Measurements from ENCODE around the gene NMNAT3.

NMNAT3 gene

DNA sequence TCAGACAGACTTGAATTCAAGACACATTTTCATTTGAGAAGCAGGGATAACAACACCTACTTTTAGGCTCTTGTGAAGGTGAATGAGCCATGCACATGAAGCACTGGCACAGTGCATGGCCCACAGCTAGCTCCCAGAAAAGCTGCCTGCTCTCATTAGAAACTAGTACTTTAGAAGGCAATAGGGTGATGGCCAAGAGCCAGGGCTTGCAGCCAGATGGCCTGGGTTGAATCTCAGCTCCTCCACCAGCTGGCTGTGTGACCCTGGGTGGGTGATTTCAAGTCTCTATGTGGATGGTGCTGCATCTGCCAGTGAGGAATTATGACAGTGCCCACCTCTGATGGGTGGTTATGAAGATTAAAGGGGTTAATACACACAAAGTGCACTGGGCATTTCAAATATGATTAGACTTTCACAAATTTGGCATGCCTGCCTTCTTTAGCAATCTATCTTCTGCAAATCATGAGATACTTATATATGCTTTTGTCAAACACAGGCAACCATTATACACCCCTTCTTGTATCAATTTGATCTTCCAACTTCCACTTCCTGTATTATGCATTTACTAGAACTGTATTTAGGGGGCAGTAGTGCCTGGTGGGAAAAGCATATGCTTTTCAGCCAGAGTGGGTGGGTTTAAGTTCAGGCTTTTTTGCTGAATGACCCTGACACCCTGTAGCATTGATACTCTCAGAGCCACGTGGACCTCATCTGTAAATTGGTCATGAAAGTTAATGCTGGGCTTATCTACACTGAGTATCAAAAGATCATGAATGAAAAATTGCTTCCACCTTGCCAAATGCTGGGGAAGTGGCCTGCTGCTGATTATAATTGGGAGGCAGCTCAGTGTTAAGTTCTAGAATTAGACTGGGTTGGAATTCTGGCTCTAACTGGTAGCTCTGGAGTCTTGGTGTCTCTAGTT, 103.5 kb downstream of the NMNAT3 start:
- TF ChIP-seq, protein P1, sequence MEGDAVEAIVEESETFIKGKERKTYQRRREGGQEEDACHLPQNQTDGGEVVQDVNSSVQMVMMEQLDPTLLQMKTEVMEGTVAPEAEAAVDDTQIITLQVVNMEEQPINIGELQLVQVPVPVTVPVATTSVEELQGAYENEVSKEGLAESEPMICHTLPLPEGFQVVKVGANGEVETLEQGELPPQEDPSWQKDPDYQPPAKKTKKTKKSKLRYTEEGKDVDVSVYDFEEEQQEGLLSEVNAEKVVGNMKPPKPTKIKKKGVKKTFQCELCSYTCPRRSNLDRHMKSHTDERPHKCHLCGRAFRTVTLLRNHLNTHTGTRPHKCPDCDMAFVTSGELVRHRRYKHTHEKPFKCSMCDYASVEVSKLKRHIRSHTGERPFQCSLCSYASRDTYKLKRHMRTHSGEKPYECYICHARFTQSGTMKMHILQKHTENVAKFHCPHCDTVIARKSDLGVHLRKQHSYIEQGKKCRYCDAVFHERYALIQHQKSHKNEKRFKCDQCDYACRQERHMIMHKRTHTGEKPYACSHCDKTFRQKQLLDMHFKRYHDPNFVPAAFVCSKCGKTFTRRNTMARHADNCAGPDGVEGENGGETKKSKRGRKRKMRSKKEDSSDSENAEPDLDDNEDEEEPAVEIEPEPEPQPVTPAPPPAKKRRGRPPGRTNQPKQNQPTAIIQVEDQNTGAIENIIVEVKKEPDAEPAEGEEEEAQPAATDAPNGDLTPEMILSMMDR (conservative IDR thresholded peaks at IDR 0.05; ENCODE audit: low read depth), result no peak
- POLR2A ChIA-PET (ENCODE audit: low non-redundant PET), result no interaction called here
- no peak for DNase-seq (ENCODE audit: low spot score)
- CTCF ChIA-PET, result interaction anchor here (0.5 kb wide), 1 partner anchor 67 kb away, joined by 5 read pairs; no protein-coding TSS in a partner anchor
- H3K27ac ChIP-seq, result no peak overlapping the region

DNA sequence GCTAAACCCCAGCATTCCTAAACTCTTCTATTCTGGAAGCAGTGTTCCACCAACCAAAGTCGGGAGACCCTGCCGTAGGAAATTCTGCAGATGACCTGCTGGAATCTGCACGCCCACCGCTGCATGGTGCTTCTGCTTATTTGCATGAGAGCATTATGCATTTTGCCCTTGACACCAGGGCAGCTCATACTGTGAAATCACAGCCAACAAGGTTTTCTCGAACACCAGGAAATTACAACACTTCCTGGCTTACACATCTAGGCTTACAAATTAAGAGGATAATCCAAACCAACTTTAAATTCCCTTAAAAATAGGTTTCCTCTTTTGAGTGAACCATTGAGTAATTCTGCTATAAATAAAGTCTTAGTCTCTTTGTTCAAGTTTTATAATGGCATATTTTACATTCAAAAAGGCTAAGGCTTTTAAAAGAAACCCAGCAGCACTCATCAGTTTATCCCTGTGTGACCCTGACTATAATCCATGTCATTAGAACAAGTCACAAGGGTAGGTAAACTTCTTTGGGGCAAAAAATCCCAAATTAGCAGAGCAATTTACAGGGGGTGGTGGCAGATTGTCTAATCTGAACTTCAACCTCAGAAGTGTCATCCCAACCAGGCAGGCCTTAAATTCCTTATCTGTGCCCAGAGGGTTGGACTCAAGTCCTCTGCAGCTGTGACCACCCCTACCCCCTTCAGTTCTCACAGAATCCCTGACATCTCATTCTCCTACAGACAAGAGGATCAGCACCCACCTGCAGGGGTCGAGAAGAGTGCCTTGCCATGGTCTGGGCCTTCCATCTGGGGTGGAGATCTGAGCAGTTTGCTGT, 104.7 kb downstream of the NMNAT3 start:
- no peak for DNase-seq (ENCODE audit: low spot score)
- TF ChIP-seq, protein P1 (conservative IDR thresholded peaks at IDR 0.05; ENCODE audit: low read depth), result no peak
- POLR2A ChIA-PET (ENCODE audit: low non-redundant PET), result no interaction called here
- CTCF ChIA-PET, result no interaction called here
- no peak overlapping the region for H3K27ac ChIP-seq

DNA sequence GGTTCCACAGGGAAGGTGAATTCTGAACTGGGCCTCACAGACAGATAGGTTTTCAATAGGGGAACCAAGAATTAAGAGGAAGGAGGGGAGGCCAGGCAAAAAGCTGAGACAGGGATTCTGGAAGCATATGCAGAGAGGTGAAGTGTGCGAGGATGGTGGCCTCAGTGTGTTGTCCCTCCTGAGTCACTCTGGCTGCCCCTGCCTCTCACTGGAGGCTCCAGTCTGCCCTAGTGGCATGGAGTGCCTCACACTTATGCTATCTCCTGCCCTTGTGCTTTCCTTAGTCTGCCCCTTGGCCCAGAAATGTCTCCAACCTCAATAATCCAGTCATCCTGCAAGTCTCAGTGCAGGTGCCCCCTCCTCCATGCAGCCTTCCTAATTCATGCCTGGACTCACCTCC, 106.1 kb downstream of the NMNAT3 start:
- ChIA-PET POLR2A (ENCODE audit: low non-redundant PET) (no interaction called here), CTCF (no interaction called here)
- no peak for DNase-seq (ENCODE audit: low spot score)

DNA sequence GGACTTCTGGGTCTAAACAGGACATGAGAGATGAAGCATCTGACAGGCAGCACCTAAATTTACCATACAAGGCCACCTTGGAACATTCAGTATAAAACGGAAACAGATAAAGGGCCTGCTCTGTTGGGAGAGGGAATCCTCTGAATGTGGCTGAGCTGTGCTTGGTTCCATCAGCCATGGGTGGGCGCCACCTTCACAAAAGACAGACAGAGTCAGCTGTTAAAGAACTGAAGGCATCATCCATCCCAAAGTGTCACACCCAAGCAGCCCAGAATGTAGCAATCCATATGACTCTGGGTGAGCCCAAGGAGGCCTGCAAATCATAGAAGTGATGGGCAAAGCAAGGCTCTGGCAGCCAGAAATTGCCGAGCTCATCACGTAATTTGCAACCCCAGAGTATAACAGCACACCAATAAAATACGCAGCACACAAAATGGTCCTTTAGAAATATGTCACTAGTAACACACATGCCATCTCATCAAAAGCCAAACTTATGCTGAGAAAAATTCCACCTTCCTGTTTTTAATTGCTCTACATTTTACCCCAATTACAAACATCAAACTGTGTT, 113.4 kb downstream of the NMNAT3 start:
- no peak overlapping the region for H3K27ac ChIP-seq
- DNase-seq (ENCODE audit: low spot score), result no peak
- TF ChIP-seq, protein P1 (conservative IDR thresholded peaks at IDR 0.05; ENCODE audit: low read depth), result peak; percentile 23; the same call in 1 of the 2 replicates
- POLR2A ChIA-PET (ENCODE audit: low non-redundant PET), result interaction anchor here (0.5 kb wide), 1 partner anchor 137 kb away, joined by 6 read pairs; no protein-coding TSS in a partner anchor
- CTCF ChIA-PET, result no interaction called here

More for the DNA sequence above, 106.1 kb downstream of the NMNAT3 start:
- TF ChIP-seq, protein P1 (conservative IDR thresholded peaks at IDR 0.05; ENCODE audit: low read depth), result no peak
- H3K27ac ChIP-seq, result no peak overlapping the region

DNA sequence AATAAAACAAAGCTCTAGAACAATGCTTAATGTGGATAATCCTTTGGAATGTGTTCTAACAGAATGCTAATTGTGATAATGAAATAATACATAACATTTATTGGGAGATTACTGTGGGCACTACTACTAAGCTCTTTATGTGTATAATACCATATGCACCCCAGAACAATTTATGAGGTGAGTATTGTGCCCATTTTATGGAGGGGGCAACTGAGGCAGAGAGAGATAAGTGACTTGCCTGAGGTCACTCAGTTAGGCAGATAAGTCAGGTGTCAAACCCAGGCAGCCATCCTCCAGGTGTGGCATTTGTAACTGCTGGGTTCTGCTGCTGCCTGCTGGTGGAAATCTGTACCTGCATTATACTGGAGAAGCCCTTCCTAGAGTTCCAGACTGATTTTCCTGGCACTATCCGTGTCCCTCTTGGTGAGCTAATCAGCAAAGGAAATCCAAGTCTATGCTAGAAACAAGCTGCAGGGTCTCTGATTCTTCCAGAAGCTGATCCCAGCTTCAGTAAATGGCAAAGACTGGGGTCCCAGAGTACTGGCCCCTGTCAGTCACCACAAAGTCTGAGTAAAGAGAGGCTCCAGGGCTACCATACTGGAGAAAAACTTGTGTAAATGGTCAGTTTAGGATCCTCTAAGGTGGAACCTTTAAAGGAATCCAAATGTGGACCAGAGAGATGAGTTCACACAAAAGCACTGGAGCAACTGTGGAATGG, 115.7 kb downstream of the NMNAT3 start:
- DNase-seq (ENCODE audit: low spot score), result peak; percentile 59
- no peak overlapping the region for H3K27ac ChIP-seq

More for the DNA sequence above, 115.7 kb downstream of the NMNAT3 start:
- ChIA-PET POLR2A (ENCODE audit: low non-redundant PET) (no interaction called here), CTCF (interaction anchor here (0.6 to 1.7 kb wide), 12 partner anchors 9 to 186 kb away, joined by 3 to 13 read pairs (median 4); no protein-coding TSS in a partner anchor)
- TF ChIP-seq, protein P1 (conservative IDR thresholded peaks at IDR 0.05; ENCODE audit: low read depth), result peak; percentile 59

Measured in RWPE1 (cell line).